Left lung (tissue), 10 donors: ENCODE data around the gene USHBP1. TPM values are rescaled to one million over a fixed set of nuclear protein-coding genes. Genes with fewer than 3 reads are reported as not detected.

Experiments
- ATAC-seq: fragments of 200-7000 bp; cut with Tn5 transposase; one replicate; pipeline ENCODE4 v1.9.1; 2020; ENCODE audit warnings: moderate library complexity
- DNase-seq, 4 donors: peaks; one replicate each; pipeline ENCODE4 v3.0.0-alpha.2; 2013 to 2020
- H3K27ac ChIP-seq, 2 donors: fragments of 200-600 bp; sonication (generic) in 1 of 2; one replicate each; pipeline versions ENCODE4 v1.5.0 to v1.8.0; 2020 to 2021
- H3K27me3 ChIP-seq, 2 donors: fragments of 200-600 bp; sonication (generic) in 1 of 2; one replicate each; pipeline versions ENCODE4 v1.5.0 to v1.8.0; 2020 to 2021
- H3K36me3 ChIP-seq, 2 donors: fragments of 200-600 bp; sonication (generic) in 1 of 2; one replicate each; pipeline versions ENCODE4 v1.5.0 to v1.8.0; 2020 to 2021
- H3K4me1 ChIP-seq, 2 donors: fragments of 200-600 bp; one replicate each; pipeline ENCODE4 v1.8.0; 2021
- H3K4me3 ChIP-seq, 2 donors: fragments of 200-600 bp; sonication (generic) in 1 of 2; one replicate each; pipeline versions ENCODE4 v1.5.0 to v1.8.0; 2020 to 2021; ENCODE audit warnings: mild to moderate bottlenecking in 1 of 2
- H3K9me3 ChIP-seq, 2 donors: fragments of 200-600 bp; sonication (generic) in 1 of 2; one replicate each; pipeline versions ENCODE4 v1.5.0 to v1.8.0; 2020 to 2021
- CTCF ChIP-seq, 2 donors: fragments of 200-600 bp; sonication (generic) in 1 of 2; IDR thresholded peaks; one replicate each; pipeline versions ENCODE4 v1.5.0 to v1.8.0; 2021; ENCODE audit warnings: antibody characterized with exemption in 2 of 2
- intact Hi-C, 2 donors: fragments of 100-400 bp; cut with DNase I; formaldehyde crosslinking; loops; one replicate each; pipeline versions ENCODE4 v1.11.2 to v1.14.2; 2022
- polyA plus RNA-seq, 6 donors: library from polyadenylated mRNA; unstranded; fragments of 120-200 nt; gene quantifications; one replicate each; pipeline ENCODE4 v1.2.1, GENCODE V29; 2013; ENCODE audit not compliant: insufficient read length in 6 of 6
- total RNA-seq, 2 donors: library from RNA; stranded (reverse); fragmentation: NEBNext Ultra II Directional; extraction: Animal tissue kit (Norgen Biotek cat#: 25700); gene quantifications; one replicate each; pipeline ENCODE4 v1.2.1, GENCODE V29; 2021
- donor health status: DM: no; HTN: yes; CAD: no.
- donor health status: DM: no; HTN: no; CAD: no.

Gene USHBP1
- total and polyA plus RNA-seq, 8 donors, result 4.8 to 13.3 (median 10.8) TPM

- intact Hi-C loops, result no loop called here
- Histone ChIP-seq H3K36me3 (peaks cover 0 to 18% of the 10 kb centered on the region in 2 donors), H3K9me3 (no peaks in the 10 kb centered on the region), H3K27ac (no peak overlapping the region), H3K27me3 (no peaks in the 10 kb centered on the region), H3K4me1 (peaks cover 19 to 38% of the 10 kb centered on the region in 2 donors), H3K4me3 (no peak overlapping the region)
- DNase-seq (no peak), ATAC-seq (no peak)
- no peak for TF ChIP-seq CTCF (IDR thresholded peaks at IDR 0.05)
Measured at GRCh38 chr19:17237747-17238706, 26.5 kb downstream of the USHBP1 start.

GRCh38 chr19:17236811-17237543, 27.6 kb downstream of the USHBP1 start:
- Histone ChIP-seq H3K36me3 (peaks cover 0 to 28% of the 10 kb centered on the region in 2 donors), H3K27ac (peak overlapping the region in 1 of 2 donors; percentile 61), H3K4me3 (no peak overlapping the region), H3K27me3 (no peaks in the 10 kb centered on the region), H3K9me3 (no peaks in the 10 kb centered on the region), H3K4me1 (peaks cover 18 to 28% of the 10 kb centered on the region in 2 donors)
- DNase-seq (no peak), ATAC-seq (no peak)
- intact Hi-C loops, result no loop called here
- TF ChIP-seq CTCF (IDR thresholded peaks at IDR 0.05), result no peak

- DNase-seq, result peak in 1 of 4 donors; percentile 59
- TF ChIP-seq CTCF (IDR thresholded peaks at IDR 0.05), result no peak
- H3K4me3 ChIP-seq, result peak overlapping the region; percentile 41 to 53
- peak overlapping the region; percentile 69 to 72 for H3K27ac ChIP-seq
- peaks cover 18 to 27% of the 10 kb centered on the region in 2 donors for H3K4me1 ChIP-seq
- intact Hi-C loops, result no loop called here
- H3K36me3 ChIP-seq, result peaks cover 0 to 36% of the 10 kb centered on the region in 2 donors
- peak; percentile 31 for ATAC-seq
- no peaks in the 10 kb centered on the region for H3K27me3 ChIP-seq
- no peaks in the 10 kb centered on the region for H3K9me3 ChIP-seq
Measured at GRCh38 chr19:17235971-17236777, 28.4 kb downstream of the USHBP1 start.

GRCh38 chr19:17235300-17235970, 29.1 kb downstream of the USHBP1 start:
- intact Hi-C loops, result no loop called here
- ATAC-seq, result peak; percentile 89

More at GRCh38 chr19:17235300-17235970, 29.1 kb downstream of the USHBP1 start:
- H3K36me3 ChIP-seq, result peaks cover 0 to 43% of the 10 kb centered on the region in 2 donors
- peak; percentile 27 to 46 for TF ChIP-seq CTCF (IDR thresholded peaks at IDR 0.05)
- peaks cover 18 to 27% of the 10 kb centered on the region in 2 donors for H3K4me1 ChIP-seq
- peak overlapping the region; percentile 41 to 53 for H3K4me3 ChIP-seq
- H3K9me3 ChIP-seq, result no peaks in the 10 kb centered on the region
- peak overlapping the region; percentile 69 to 72 for H3K27ac ChIP-seq
- peak; percentile 64 to 95 (median 82) for DNase-seq
- H3K27me3 ChIP-seq, result no peaks in the 10 kb centered on the region
